Nephron progenitor cell (in vitro differentiated cells): ENCODE data around the gene SGK1.

Source experiments
- DNase-seq: peaks from one replicate; pipeline ENCODE4 v3.0.0; 2021
- H3K27ac Mint-ChIP-seq: 2 replicates; pipeline ENCODE4 v1.8.0; 2021; ENCODE audit warnings: mild to moderate bottlenecking, moderate library complexity, mixed read lengths
- H3K27me3 Mint-ChIP-seq: 2 replicates; pipeline ENCODE4 v1.8.0; 2021; ENCODE audit warnings: mild to moderate bottlenecking, low read depth, mixed read lengths; ENCODE audit not compliant: poor library complexity
- H3K36me3 Mint-ChIP-seq: 2 replicates; pipeline ENCODE4 v1.8.0; 2021; ENCODE audit warnings: low read depth, mixed read lengths
- H3K4me1 Mint-ChIP-seq: 2 replicates; pipeline ENCODE4 v1.8.0; 2021; ENCODE audit warnings: mixed read lengths
- H3K4me3 Mint-ChIP-seq: 2 replicates; pipeline ENCODE4 v1.8.0; 2021; ENCODE audit warnings: mild to moderate bottlenecking, moderate library complexity, mixed read lengths
- H3K9me3 Mint-ChIP-seq: 2 replicates; pipeline ENCODE4 v1.8.0; 2021; ENCODE audit warnings: mild to moderate bottlenecking, moderate library complexity, mixed read lengths
- CTCF ChIP-seq: fragments of 200-600 bp; sonication (generic); IDR thresholded peaks from 2 replicates; pipeline ENCODE4 v1.5.0; 2021; ENCODE audit warnings: antibody characterized with exemption

SGK1 gene

DNA sequence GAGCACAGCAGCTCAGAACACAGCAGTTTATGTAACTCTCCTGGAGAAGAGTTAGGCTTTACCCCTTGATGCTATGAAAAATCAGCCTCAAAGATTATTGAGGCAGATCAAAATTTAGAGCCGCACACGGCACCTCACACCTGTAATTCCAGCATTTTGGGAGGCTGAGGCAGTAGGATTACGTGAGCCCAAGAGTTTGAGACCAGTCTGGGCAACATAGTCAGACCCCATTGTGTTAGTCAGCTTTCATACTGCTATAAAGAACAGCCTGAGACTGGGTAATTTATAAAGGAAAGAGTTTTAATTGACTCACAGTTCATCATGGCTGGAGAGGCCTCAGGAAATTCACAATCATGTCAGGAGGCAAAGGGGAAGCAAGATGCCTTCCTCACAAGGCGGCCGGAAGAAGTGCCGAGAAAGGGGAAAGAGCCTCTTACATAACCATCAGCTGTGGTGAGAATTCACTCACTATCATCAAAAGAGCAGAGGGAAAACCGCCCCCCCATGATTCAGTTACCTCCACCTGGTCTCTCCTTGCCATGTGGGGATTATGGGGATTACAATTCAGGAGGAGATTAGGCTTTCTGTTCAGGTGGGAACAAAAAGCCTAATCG, 87.7 kb downstream of the SGK1 start:
- TF ChIP-seq CTCF, result no peak
- H3K4me3 Mint-ChIP-seq, result no peak overlapping the region
- no peaks in the 10 kb centered on the region for H3K36me3 Mint-ChIP-seq

GRCh38 chr6:134229520-134229919, 88.4 kb downstream of the SGK1 start:
- Mint-ChIP-seq H3K9me3 (no peaks in the 10 kb centered on the region), H3K36me3 (no peaks in the 10 kb centered on the region), H3K4me1 (no peaks in the 10 kb centered on the region), H3K27me3 (peaks cover 7% of the 10 kb centered on the region), H3K4me3 (no peak overlapping the region), H3K27ac (no peak overlapping the region)
- no peak for TF ChIP-seq CTCF
- DNase-seq, result no peak

More for the DNA sequence above, 87.7 kb downstream of the SGK1 start:
- no peaks in the 10 kb centered on the region for H3K9me3 Mint-ChIP-seq
- H3K27me3 Mint-ChIP-seq, result peaks cover 7% of the 10 kb centered on the region
- H3K4me1 Mint-ChIP-seq, result no peaks in the 10 kb centered on the region
- DNase-seq, result no peak
- peak overlapping the region; percentile 25 for H3K27ac Mint-ChIP-seq

- Mint-ChIP-seq H3K36me3 (no peaks in the 10 kb centered on the region), H3K27ac (no peak overlapping the region), H3K4me3 (no peak overlapping the region), H3K4me1 (no peaks in the 10 kb centered on the region), H3K9me3 (no peaks in the 10 kb centered on the region), H3K27me3 (peaks cover 2% of the 10 kb centered on the region)
- no peak for DNase-seq
- TF ChIP-seq CTCF, result no peak
Observed at GRCh38 chr6:134223796-134224420, 94.0 kb downstream of the SGK1 start.

GRCh38 chr6:134221250-134221649, 96.7 kb downstream of the SGK1 start:
- H3K27ac Mint-ChIP-seq, result no peak overlapping the region
- H3K36me3 Mint-ChIP-seq, result no peaks in the 10 kb centered on the region
- no peak overlapping the region for H3K4me3 Mint-ChIP-seq
- DNase-seq, result no peak
- peaks cover 5% of the 10 kb centered on the region for H3K27me3 Mint-ChIP-seq
- H3K4me1 Mint-ChIP-seq, result no peaks in the 10 kb centered on the region
- no peaks in the 10 kb centered on the region for H3K9me3 Mint-ChIP-seq
- no peak for TF ChIP-seq CTCF

GRCh38 chr6:134217798-134218140, 100.1 kb downstream of the SGK1 start:
- no peaks in the 10 kb centered on the region for H3K36me3 Mint-ChIP-seq
- H3K9me3 Mint-ChIP-seq, result no peaks in the 10 kb centered on the region
- peaks cover 2% of the 10 kb centered on the region for H3K27me3 Mint-ChIP-seq
- H3K4me3 Mint-ChIP-seq, result no peak overlapping the region
- TF ChIP-seq CTCF, result no peak
- peak overlapping the region; percentile 34 for H3K27ac Mint-ChIP-seq
- no peak for DNase-seq
- no peaks in the 10 kb centered on the region for H3K4me1 Mint-ChIP-seq
